C4-2B (cell line): ENCODE results near the gene AANAT.

ENCODE experiments used
- CTCF ChIP-seq: fragments of 450-650 bp; conservative IDR thresholded peaks from 2 replicates; pipeline ENCODE4 v1.5.1; 2017; ENCODE audit warnings: mild to moderate bottlenecking
- ZFX ChIP-seq: fragments of 450-650 bp; IDR thresholded peaks from 2 replicates; pipeline ENCODE4 v1.6.1; 2017

- TF ChIP-seq CTCF (no peak), ZFX (no peak)
Observed at GRCh38 chr17:76447931-76448652, 19.3 kb upstream of the AANAT start.
